ENCODE data around the gene HABP4.

HABP4 gene
- total RNA-seq, result 2.7 to 11.0 (median 6.5) reads per million in 18 experiments

DNA sequence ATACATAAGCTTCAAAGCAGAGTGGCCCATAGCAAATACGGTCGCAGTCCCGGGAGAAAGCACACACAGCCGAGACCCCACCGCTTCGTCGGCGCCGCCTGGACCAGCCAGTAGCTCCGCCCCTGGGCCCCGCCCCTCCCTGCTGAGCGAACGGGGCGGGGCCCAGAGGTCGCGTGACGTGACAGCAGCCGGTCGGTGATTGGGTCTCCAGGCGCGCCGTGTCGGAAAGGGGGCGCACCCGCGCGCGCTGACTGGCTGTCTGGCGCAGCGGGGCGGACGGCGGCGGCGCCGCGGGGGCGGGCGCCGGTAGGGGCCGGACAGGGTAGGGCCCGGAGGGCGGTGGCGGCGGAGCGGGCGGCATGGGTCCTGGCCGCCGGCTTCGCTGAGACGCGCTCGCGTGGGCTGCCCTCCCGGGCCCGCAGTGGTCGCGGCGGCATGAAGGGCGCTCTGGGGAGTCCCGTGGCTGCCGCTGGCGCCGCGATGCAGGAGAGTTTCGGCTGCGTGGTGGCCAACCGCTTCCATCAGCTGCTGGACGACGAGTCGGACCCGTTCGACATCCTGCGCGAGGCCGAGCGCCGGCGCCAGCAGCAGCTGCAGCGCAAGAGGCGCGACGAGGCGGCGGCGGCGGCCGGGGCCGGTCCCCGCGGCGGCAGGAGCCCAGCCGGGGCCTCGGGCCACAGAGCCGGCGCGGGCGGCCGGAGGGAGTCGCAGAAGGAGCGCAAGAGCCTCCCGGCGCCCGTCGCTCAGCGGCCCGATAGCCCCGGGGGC, at the start of gene HABP4:
Gene HABP4 (plus strand): TSS at position 325 of the 768 bp plus-strand sequence. CDS start 111 bp downstream, at position 436.
- DNase-seq, result peak; percentile 95 to 97

GRCh38 chr9:96408409-96409280, 41.3 kb upstream of the HABP4 start:
- DNase-seq, result no peak

DNA sequence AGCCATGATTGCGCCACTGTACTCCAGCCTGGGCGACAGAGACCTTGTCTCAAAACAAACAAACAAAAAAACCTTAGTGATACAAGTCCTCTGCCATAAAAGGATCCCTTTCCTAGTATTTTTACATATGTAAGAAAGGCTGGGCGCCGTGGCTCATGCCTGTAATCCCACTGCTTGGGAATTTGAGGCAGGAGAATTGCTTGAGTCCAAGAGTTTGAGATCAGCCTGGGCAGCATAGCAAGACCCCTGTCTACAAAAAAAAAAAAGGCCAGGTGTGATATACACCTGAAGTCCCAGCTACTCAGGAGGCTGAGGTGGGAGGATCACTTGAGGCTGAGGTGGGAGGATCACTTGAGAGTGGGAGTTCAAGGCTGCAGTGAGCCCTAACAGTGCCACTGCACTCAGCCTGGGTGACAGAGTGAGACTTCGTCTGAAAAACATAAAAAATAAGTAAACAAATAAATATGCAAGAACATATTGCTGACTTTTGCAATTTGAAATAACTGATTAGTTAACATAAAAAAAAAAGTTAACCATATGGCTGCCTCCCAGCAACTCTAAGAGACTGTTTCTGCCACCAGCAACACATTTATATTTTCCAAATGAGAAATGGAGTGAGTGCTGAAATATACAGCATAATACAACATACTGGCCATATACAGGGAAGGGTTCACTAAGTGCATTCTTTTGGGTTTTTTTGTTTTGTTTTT, 38.7 kb upstream of the HABP4 start:
- DNase-seq, result no peak

DNA sequence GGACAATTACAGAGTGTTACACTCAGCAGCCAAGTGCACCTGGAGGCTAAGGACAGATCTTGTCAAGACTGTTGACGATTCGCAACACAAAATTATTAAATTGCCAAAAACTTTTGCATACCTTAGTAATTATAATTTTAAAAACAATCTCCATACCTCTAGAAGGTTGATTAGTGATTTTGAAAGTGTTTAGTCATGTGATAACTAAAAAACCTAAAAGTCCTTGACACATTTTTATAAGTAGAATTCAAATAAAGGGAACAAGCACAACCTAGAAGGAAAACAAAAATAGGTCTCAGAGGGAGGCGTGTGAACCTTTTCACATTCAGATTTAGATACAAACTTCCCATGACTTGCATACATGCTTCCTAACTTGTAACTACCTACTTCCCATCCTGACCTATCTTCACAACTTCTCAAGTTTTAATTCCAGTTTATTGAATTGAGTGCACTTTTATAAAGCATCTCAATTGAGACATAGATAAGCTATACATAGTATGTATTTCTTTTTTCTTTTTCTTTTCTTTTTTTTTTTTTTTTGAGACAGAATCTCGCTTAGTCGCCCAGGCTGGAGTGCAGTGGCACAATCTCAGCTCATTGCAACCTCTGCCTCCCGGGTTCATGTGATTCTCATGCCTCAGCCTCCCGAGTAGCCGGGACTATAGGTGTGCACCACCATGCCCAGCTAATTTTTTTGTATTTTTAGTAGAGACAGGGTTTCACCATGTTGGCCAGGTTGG, 37.6 kb upstream of the HABP4 start:
- no peak for DNase-seq

- peak; percentile 72 for DNase-seq
These were observed 36.4 kb upstream of the HABP4 start for GRCh38 chr9:96413302-96414221.

DNA sequence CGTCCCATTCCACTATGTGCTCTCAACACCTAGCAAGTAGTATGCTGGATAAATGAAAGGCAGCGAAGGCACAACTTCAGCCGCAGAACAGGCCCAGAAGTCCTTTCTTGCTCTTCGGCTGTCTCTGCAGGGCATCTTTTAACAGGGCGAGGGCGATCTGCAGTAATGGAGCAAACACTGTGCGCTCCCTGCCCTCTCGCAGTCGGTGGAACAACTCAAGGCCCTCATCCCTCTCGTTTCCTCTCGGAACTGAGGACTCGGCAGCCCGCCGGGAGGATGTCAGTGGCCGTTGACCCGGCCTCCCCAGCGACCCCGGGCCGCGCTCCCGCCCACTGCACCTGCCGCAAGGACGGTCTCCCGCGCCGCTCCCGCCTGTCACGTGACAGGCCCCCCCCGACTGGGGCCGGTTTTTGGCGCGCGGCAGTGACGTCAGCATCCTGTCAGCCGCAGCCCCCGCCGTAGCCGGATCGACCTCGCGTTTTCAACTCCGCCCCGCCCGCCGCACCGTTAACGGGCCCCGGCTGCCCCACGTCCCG, 32.9 kb upstream of the HABP4 start:
- DNase-seq, result peak; percentile 84 to 88

DNA sequence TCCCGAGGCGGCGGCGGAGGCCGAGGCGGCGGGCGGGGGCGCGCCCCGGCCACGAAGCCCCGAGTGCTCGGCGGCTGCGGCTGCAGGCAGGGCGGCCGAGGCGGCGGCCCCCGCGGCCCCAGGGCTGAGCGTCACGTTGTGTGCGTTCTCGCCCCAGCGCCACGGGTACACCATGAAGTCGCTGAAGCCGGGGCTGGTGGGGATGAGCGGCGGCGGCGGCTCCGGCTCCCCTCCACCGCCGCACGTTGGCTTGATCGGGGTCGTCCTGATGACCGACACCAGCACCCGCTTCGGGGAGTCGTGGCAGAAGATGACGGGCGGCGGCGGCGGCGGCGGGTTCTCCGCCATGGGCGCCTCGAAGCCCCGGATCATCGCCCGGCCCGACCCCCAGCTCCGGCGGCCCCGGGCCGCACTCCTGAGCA, 32.3 kb upstream of the HABP4 start:
- no peak for DNase-seq

DNA sequence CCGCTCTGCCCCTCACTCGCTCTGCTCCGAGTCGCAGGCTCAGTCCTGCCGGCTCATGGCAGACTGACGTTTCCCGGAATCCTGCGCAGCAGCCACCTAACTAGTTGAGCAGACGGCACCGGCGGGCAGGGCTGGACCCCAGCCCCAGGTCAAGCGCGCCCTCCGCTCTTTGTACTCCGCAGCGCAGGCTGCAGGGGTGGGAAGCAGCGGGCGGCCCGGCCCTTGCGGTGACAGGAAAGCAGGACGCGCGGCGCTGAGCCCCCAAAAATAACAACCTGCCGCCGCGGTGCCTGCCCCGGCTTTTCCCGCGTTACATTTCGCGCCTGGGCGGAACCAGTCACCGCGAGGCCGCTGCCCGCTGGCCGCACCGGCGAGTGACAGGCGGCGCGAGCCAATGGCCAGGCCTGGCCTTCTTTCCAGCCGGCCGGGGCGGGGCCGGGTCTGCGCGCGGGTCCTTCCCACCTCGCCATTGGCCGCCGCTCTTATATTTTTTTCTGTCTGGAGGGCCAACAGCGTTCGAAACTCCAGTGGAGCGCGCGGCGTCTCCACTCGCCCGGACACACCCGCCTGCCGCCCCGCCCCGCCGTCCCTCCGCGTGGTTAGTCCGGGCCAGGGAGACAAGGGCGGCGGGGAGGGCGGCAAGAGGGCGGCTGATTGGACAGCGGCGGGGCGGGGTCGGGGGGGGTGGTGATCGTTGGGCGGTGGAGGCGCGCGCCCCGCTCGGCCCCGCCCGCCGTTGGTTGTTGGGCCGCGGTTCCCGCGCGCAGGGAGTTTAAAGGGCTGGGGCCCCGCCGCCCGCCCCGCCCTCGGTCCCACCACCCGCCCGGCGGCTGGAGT, 31.7 kb upstream of the HABP4 start, which contains the start of gene ZNF367:
Gene ZNF367 (minus strand): TSS at position 288 of the 837 bp plus-strand sequence. CDS start 338 bp downstream, outside the sequence.
- DNase-seq, result peak; percentile 97

GRCh38 chr9:96418920-96419690, 30.9 kb upstream of the HABP4 start:
- peak; percentile 77 to 86 for DNase-seq

GRCh38 chr9:96419691-96419969, 30.3 kb upstream of the HABP4 start:
- DNase-seq, result no peak

DNA sequence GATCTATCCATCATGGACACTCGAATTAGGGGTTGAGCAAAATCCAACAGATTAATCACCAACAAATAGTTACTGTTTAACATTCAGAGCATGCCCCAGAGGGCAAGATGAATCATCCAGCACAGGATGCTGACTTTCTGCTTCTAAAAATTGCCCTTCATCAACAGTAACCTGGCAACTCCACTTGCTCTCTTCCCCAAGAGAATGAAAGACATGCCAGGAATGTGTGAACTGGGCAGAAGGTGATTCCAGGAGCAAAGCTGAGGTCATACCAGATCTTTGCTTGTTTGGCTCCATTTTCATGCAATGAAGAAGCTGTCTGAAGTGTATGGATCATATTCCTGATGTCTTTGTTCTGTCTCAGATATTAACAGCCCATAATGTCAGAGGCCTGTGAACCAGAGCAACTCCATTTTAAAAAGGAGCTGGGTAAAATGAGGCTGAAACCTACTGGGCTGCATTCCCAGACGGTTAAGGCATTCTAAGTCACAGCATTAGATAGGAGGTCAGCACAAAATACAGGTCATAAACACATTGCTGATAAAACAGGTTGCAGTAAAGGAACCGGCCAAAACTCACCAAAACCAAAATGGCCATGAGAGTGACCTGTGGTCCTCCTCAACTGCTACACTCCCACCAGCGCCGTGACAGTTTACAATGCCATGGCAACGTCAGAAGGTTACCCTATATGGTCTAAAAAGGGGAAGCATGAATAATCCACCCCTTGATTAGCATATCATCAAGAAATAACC, 29.3 kb upstream of the HABP4 start:
- peak; percentile 63 to 65 for DNase-seq

DNA sequence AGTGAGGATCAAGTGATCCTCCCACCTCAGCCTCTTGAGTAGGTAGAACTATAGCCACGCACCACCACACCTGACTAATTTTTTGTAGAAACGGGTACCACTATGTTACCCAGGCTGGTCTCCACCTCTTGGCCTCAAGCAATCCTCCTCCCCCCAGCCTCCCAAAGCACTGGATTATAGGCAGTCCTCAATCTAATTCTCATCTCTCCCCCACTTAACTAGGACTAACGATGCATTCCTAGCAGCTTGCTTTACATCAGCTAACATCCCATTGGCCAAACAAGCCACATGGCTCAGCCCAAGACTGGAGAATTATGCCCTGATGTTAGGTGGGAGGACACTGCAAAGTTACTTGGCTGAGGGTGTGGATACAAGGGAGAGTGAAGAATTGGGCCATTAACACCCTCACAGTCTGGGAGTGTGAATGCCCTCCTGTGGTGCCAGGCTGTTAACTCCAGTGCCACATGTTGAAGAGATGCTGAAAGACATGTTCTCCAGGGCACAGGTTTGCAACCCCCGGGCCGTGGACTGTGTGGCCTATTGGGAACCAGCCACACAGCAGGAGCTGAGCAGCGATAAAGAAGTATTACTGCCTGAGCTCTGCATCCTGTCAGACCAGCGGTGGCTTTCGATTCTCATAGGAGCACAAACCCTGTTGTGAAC, 26.5 kb upstream of the HABP4 start:
- no peak for DNase-seq

DNA sequence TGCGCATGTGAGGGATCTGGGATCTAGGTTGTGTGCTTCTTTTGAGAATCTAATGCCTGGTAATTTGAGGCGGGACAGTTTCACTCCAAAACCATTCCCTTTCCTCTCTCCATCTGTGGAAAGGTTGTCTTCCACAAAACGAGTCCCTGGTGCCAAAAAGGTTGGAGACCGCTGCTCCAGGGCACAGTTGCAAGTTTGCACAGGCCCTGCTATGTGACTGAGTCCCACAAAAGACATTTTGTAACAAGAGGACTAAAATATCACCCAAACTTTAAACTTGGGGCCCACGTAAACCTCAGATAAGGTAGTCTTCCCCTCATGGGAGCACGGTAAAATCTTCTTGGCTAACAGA, 26.0 kb upstream of the HABP4 start:
- DNase-seq, result no peak

DNA sequence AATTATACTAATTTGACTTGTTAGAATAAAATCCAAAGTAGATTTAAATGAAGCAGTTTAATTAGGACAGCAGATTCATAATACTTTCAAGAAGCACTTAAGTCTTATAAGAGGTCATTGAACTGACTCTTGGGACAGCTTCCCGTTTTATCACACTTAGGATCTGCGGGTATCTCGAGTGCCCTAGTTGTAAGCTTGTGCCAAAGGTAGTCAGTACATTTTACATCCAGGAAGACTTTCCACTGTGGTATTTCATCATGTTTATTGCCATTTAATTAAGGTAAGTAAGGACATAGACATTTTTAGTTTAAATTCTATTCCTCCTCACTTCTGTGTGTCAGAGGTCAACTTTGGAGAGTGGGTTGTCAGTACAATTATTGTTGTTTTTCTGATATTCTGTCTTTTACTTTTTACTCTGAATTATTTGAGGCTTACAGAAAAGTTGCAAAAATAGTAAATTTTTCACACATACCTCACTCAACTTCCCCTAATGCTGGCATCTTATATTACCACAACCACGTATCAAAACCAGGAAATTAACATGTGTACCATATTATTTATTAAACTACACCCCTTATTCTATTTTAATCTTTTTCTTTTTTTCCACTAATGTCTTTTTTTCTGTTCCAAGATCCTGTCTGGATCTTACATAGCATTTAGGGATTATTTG, 24.3 kb upstream of the HABP4 start:
- DNase-seq, result peak in 1 of 2 donors; percentile 14

- DNase-seq, result no peak
These were observed 20.2 kb upstream of the HABP4 start for GRCh38 chr9:96429732-96430131.

DNA sequence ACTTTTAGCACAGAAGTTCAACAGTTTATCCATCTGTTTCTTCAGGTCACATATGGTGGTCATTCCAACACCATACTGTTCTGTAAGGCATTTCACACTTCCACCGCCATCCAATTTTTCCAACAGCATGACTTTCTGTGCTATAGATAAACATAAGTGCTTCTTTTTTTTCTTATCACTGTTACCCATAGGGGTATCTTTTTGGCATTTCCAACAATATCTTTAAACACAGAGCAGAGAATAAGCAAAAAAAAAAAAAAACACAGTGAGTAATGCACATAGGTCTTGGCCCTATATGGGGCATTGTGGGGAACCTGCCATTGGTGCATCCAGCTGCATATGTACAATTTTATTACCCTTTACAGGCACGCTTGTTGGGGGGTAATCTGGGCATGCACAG, 19.6 kb upstream of the HABP4 start:
- no peak for DNase-seq

DNA sequence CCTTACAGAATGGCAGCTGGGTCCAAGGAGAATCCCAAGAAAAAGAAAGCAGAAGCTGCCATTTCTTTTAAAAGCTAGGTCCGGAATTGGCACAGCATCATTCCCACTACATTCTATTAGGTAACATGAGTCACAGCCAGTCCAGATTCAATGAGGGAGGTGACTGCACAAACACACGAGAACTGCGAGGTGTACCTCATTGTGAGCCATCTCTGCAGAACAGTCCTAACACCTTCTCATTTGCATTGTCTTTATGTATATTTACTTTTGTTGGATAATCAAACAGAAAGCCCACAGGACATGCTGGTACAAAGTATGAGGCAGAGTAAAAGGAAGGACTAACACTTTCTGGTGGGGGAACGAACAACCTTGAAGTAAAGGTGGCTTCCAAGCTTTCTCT, 14.6 kb upstream of the HABP4 start:
- DNase-seq, result no peak

Data from inflammatory macrophage (primary cell).